ENCODE measurements around the gene RGS19.
"Not testable (repeated sequence)": the region's sequence is repeated elsewhere in the genome, so short reads cannot be mapped to it uniquely, and the experiment has no call there.

The RGS19 gene

GRCh38 chr20:64079273-64080012 is at the start of gene RGS19:
Gene RGS19 (minus strand): TSS chr20:64079518. CDS start chr20:64076886, 2,632 bp downstream.
- peak; percentile 57 for DNase-seq

GRCh38 chr20:64123517-64123916 is 44.2 kb upstream of the RGS19 start:
- not testable (repeated sequence) for DNase-seq

GRCh38 chr20:64122927-64123326 is 43.6 kb upstream of the RGS19 start:
- not testable (repeated sequence) for DNase-seq

- DNase-seq: no peak
These were observed 42.3 kb upstream of the RGS19 start for GRCh38 chr20:64121586-64121985.

- DNase-seq: peak; percentile 18
These were observed 40.5 kb upstream of the RGS19 start for GRCh38 chr20:64119681-64120341.

GRCh38 chr20:64119301-64119680 is 40.0 kb upstream of the RGS19 start:
- no peak for DNase-seq

- DNase-seq: not testable (repeated sequence)
These were observed 38.1 kb upstream of the RGS19 start for GRCh38 chr20:64117432-64117777.

- no peak for DNase-seq
These were observed 37.5 kb upstream of the RGS19 start for GRCh38 chr20:64116541-64117431.

- DNase-seq: no peak
These were observed 36.7 kb upstream of the RGS19 start for GRCh38 chr20:64116016-64116415.

GRCh38 chr20:64115171-64115911 is 36.0 kb upstream of the RGS19 start:
- DNase-seq: no peak

- no peak for DNase-seq
These were observed 35.1 kb upstream of the RGS19 start for GRCh38 chr20:64114356-64114971.

GRCh38 chr20:64113796-64114355 is 34.6 kb upstream of the RGS19 start:
- no peak for DNase-seq

- DNase-seq: no peak
These were observed 34.1 kb upstream of the RGS19 start for GRCh38 chr20:64113444-64113775.

GRCh38 chr20:64112691-64113443 is 33.5 kb upstream of the RGS19 start:
- DNase-seq: no peak

- no peak for DNase-seq
These were observed 32.7 kb upstream of the RGS19 start for GRCh38 chr20:64111841-64112641.

GRCh38 chr20:64110411-64111068 is 31.2 kb upstream of the RGS19 start:
- DNase-seq: no peak

GRCh38 chr20:64109831-64110391 is 30.6 kb upstream of the RGS19 start:
- no peak for DNase-seq

- no peak for DNase-seq
These were observed 29.7 kb upstream of the RGS19 start for GRCh38 chr20:64108731-64109681.

Data from NCI-H226 (cell line).